Naive B cell (primary cell): ENCODE data around the gene CLCN6. TPM values are rescaled to one million over a fixed set of nuclear protein-coding genes. Genes with fewer than 3 reads are reported as not detected.

Experiments used
- ATAC-seq, 2 donors: fragments of 150-1000 bp; cut with Tn5 transposase; 2 replicates each; pipeline ENCODE4 v1.10.0; 2021; ENCODE audit warnings: low read depth in 2 of 2, mild to moderate bottlenecking in 2 of 2, moderate library complexity in 2 of 2
- DNase-seq: peaks from one replicate; pipeline ENCODE4 v3.0.0; 2022
- H3K27ac Mint-ChIP-seq, 6 donors: one replicate each; pipeline ENCODE4 v1.8.0; 2020 to 2022; ENCODE audit warnings: mild to moderate bottlenecking in 6 of 6, mixed read lengths in 6 of 6, moderate library complexity in 5 of 6, inconsistent platforms in 2 of 6
- H3K27me3 Mint-ChIP-seq, 3 donors: one replicate each; pipeline ENCODE4 v1.8.0; 2021 to 2022; ENCODE audit warnings: mixed read lengths in 3 of 3, mild to moderate bottlenecking in 1 of 3
- H3K36me3 Mint-ChIP-seq, 2 donors: one replicate each; pipeline ENCODE4 v1.8.0; 2020 to 2022; ENCODE audit warnings: mixed read lengths in 2 of 2, inconsistent platforms in 1 of 2, mild to moderate bottlenecking in 1 of 2
- H3K4me1 Mint-ChIP-seq, 3 donors: one replicate each; pipeline ENCODE4 v1.8.0; 2020 to 2022; ENCODE audit warnings: mixed read lengths in 3 of 3, inconsistent platforms in 1 of 3, mild to moderate bottlenecking in 1 of 3, moderate library complexity in 1 of 3
- H3K4me3 Mint-ChIP-seq, 8 donors: one replicate each; pipeline ENCODE4 v1.8.0; 2020 to 2022; ENCODE audit warnings: mild to moderate bottlenecking in 8 of 8, mixed read lengths in 8 of 8, moderate library complexity in 8 of 8, inconsistent platforms in 2 of 8
- H3K9me3 Mint-ChIP-seq, 7 donors: one replicate each; pipeline ENCODE4 v1.8.0; 2020 to 2022; ENCODE audit warnings: mixed read lengths in 7 of 7, mild to moderate bottlenecking in 5 of 7, inconsistent platforms in 2 of 7, moderate library complexity in 1 of 7
- polyA plus RNA-seq, 6 donors: library from polyadenylated mRNA; unstranded; fragments of 300-500 nt; fragmentation: Illumina TruSeq; gene quantifications; one replicate each; pipeline ENCODE4 v1.2.3, GENCODE V29; 2021; ENCODE audit warnings: low read depth in 6 of 6

CLCN6 gene
- polyA plus RNA-seq, 6 donors from 2014 or later, result 1.9 to 19.0 (median 9.1) TPM

GRCh38 chr1:11879311-11880180, 73.6 kb downstream of the CLCN6 start:
- no peaks in the 10 kb centered on the region for H3K36me3 Mint-ChIP-seq
- no peaks in the 10 kb centered on the region for H3K4me1 Mint-ChIP-seq
- H3K27ac Mint-ChIP-seq, result no peak overlapping the region
- no peak overlapping the region for H3K4me3 Mint-ChIP-seq
- peaks cover 9 to 49% (median 31%) of the 10 kb centered on the region in 3 donors for H3K27me3 Mint-ChIP-seq
- no peak for DNase-seq
- ATAC-seq, result no peak
- H3K9me3 Mint-ChIP-seq, result no peaks in the 10 kb centered on the region

- Mint-ChIP-seq H3K36me3 (no peaks in the 10 kb centered on the region), H3K27ac (no peak overlapping the region), H3K9me3 (no peaks in the 10 kb centered on the region), H3K27me3 (peaks cover 9 to 47% (median 30%) of the 10 kb centered on the region in 3 donors), H3K4me3 (no peak overlapping the region), H3K4me1 (no peaks in the 10 kb centered on the region)
- DNase-seq (no peak), ATAC-seq (no peak)
These were observed 74.2 kb downstream of the CLCN6 start for GRCh38 chr1:11880181-11880575.

GRCh38 chr1:11880911-11881748, 75.1 kb downstream of the CLCN6 start:
- ATAC-seq, result no peak
- Mint-ChIP-seq H3K4me1 (no peaks in the 10 kb centered on the region), H3K36me3 (no peaks in the 10 kb centered on the region), H3K4me3 (no peak overlapping the region), H3K27ac (no peak overlapping the region), H3K9me3 (no peaks in the 10 kb centered on the region), H3K27me3 (peaks cover 9 to 48% (median 30%) of the 10 kb centered on the region in 3 donors)
- no peak for DNase-seq

GRCh38 chr1:11881749-11882441, 75.9 kb downstream of the CLCN6 start:
- Mint-ChIP-seq H3K4me3 (no peak overlapping the region), H3K36me3 (no peaks in the 10 kb centered on the region), H3K27ac (no peak overlapping the region), H3K4me1 (no peaks in the 10 kb centered on the region), H3K27me3 (peaks cover 3 to 44% (median 22%) of the 10 kb centered on the region in 3 donors), H3K9me3 (no peaks in the 10 kb centered on the region)
- DNase-seq, result no peak
- ATAC-seq, result no peak

- Mint-ChIP-seq H3K27me3 (peaks cover 0 to 40% (median 18%) of the 10 kb centered on the region in 3 donors), H3K9me3 (no peaks in the 10 kb centered on the region), H3K27ac (no peak overlapping the region), H3K4me1 (no peaks in the 10 kb centered on the region), H3K36me3 (no peaks in the 10 kb centered on the region), H3K4me3 (no peak overlapping the region)
- DNase-seq, result no peak
- no peak for ATAC-seq
These were observed 77.0 kb downstream of the CLCN6 start for GRCh38 chr1:11882814-11883538.

- no peak overlapping the region for H3K27ac Mint-ChIP-seq
These were observed 79.9 kb downstream of the CLCN6 start for GRCh38 chr1:11885916-11886315.

GRCh38 chr1:11886986-11887665, 81.1 kb downstream of the CLCN6 start:
- no peaks in the 10 kb centered on the region for H3K36me3 Mint-ChIP-seq
- H3K4me3 Mint-ChIP-seq, result no peak overlapping the region
- no peaks in the 10 kb centered on the region for H3K4me1 Mint-ChIP-seq
- no peak overlapping the region for H3K27ac Mint-ChIP-seq
- no peak for ATAC-seq
- peaks cover 9 to 27% (median 10%) of the 10 kb centered on the region in 3 donors for H3K27me3 Mint-ChIP-seq
- DNase-seq, result no peak
- H3K9me3 Mint-ChIP-seq, result no peaks in the 10 kb centered on the region

More at GRCh38 chr1:11885916-11886315, 79.9 kb downstream of the CLCN6 start:
- no peaks in the 10 kb centered on the region for H3K4me1 Mint-ChIP-seq
- H3K27me3 Mint-ChIP-seq, result peaks cover 9 to 36% (median 18%) of the 10 kb centered on the region in 3 donors
- ATAC-seq, result no peak
- DNase-seq, result no peak
- no peaks in the 10 kb centered on the region for H3K9me3 Mint-ChIP-seq
- H3K4me3 Mint-ChIP-seq, result no peak overlapping the region
- H3K36me3 Mint-ChIP-seq, result no peaks in the 10 kb centered on the region

- H3K9me3 Mint-ChIP-seq, result no peaks in the 10 kb centered on the region
- ATAC-seq, result no peak
- H3K27me3 Mint-ChIP-seq, result peaks cover 9 to 24% (median 13%) of the 10 kb centered on the region in 3 donors
- no peak for DNase-seq
- H3K36me3 Mint-ChIP-seq, result no peaks in the 10 kb centered on the region
- no peak overlapping the region for H3K4me3 Mint-ChIP-seq
- H3K4me1 Mint-ChIP-seq, result no peaks in the 10 kb centered on the region
- no peak overlapping the region for H3K27ac Mint-ChIP-seq
These were observed 81.6 kb downstream of the CLCN6 start for GRCh38 chr1:11887666-11888007.

- DNase-seq, result no peak
- H3K4me1 Mint-ChIP-seq, result no peaks in the 10 kb centered on the region
- no peak overlapping the region for H3K27ac Mint-ChIP-seq
- H3K9me3 Mint-ChIP-seq, result no peaks in the 10 kb centered on the region
- H3K36me3 Mint-ChIP-seq, result no peaks in the 10 kb centered on the region
- ATAC-seq, result no peak
- H3K4me3 Mint-ChIP-seq, result no peak overlapping the region
- H3K27me3 Mint-ChIP-seq, result peaks cover 8 to 17% (median 9%) of the 10 kb centered on the region in 3 donors
These were observed 82.3 kb downstream of the CLCN6 start for GRCh38 chr1:11888206-11888876.

GRCh38 chr1:11888877-11889208, 82.9 kb downstream of the CLCN6 start:
- H3K27ac Mint-ChIP-seq, result no peak overlapping the region
- peaks cover 10 to 19% (median 11%) of the 10 kb centered on the region in 3 donors for H3K27me3 Mint-ChIP-seq
- DNase-seq, result no peak
- peaks cover 2 to 4% (median 3%) of the 10 kb centered on the region in 3 donors for H3K4me1 Mint-ChIP-seq
- ATAC-seq, result no peak
- no peaks in the 10 kb centered on the region for H3K36me3 Mint-ChIP-seq
- no peaks in the 10 kb centered on the region for H3K9me3 Mint-ChIP-seq
- H3K4me3 Mint-ChIP-seq, result no peak overlapping the region

GRCh38 chr1:11891433-11892186, 85.6 kb downstream of the CLCN6 start:
- no peaks in the 10 kb centered on the region for H3K9me3 Mint-ChIP-seq
- H3K4me1 Mint-ChIP-seq, result peaks cover 5 to 8% (median 5%) of the 10 kb centered on the region in 3 donors
- ATAC-seq (no peak), DNase-seq (no peak)
- no peak overlapping the region for H3K4me3 Mint-ChIP-seq
- no peaks in the 10 kb centered on the region for H3K36me3 Mint-ChIP-seq
- H3K27me3 Mint-ChIP-seq, result peaks cover 13 to 35% (median 24%) of the 10 kb centered on the region in 3 donors
- no peak overlapping the region for H3K27ac Mint-ChIP-seq
